SJCRH30 (cell line): ENCODE data around the gene SLC9A9. TPM values are rescaled to one million over a fixed set of nuclear protein-coding genes. Genes with fewer than 3 reads are reported as not detected.

ENCODE experiments used
- DNase-seq, 2 experiments: peaks; one replicate each; pipeline ENCODE4 v3.0.0-alpha.2; 2015 to 2020
- H3K27ac ChIP-seq: fragments of 250-450 bp; sonication (Bioruptor Pico); 2 replicates; pipeline ENCODE4 v1.5.1; 2020; ENCODE audit warnings: mild to moderate bottlenecking, moderate library complexity
- H3K27me3 ChIP-seq: fragments of 250-450 bp; sonication (Bioruptor Pico); 2 replicates; pipeline ENCODE4 v1.5.1; 2020; ENCODE audit warnings: mild to moderate bottlenecking, moderate library complexity
- H3K36me3 ChIP-seq: fragments of 250-450 bp; sonication (Bioruptor Pico); 2 replicates; pipeline ENCODE4 v1.5.1; 2020; ENCODE audit warnings: mild to moderate bottlenecking, moderate library complexity
- H3K4me1 ChIP-seq: fragments of 250-450 bp; sonication (Bioruptor Pico); 2 replicates; pipeline ENCODE4 v1.5.1; 2020; ENCODE audit warnings: mild to moderate bottlenecking, moderate library complexity
- H3K4me3 ChIP-seq: fragments of 250-450 bp; sonication (Bioruptor Pico); 2 replicates; pipeline ENCODE4 v1.5.1; 2020; ENCODE audit warnings: mild to moderate bottlenecking, moderate library complexity
- H3K9me3 ChIP-seq: fragments of 250-450 bp; sonication (Bioruptor Pico); replicated peaks from 2 replicates; pipeline ENCODE4 v1.5.1; 2020; ENCODE audit warnings: mild to moderate bottlenecking, moderate library complexity
- total RNA-seq: library from RNA; depleted of rRNA; stranded (reverse); fragments of >200 nt; shearing (Covaris generic); gene quantifications from 2 replicates; pipeline ENCODE4 v1.2.3, GENCODE V29; 2014

Gene SLC9A9
- total RNA-seq, 1 experiment from 2014 or later = 1.4 TPM

GRCh38 chr3:143239031-143239430 is 609.2 kb downstream of the SLC9A9 start:
- H3K27ac ChIP-seq = no peak overlapping the region
- H3K27me3 ChIP-seq = no peaks in the 10 kb centered on the region
- no peaks in the 10 kb centered on the region for H3K9me3 ChIP-seq
- H3K36me3 ChIP-seq = no peaks in the 10 kb centered on the region
- no peak overlapping the region for H3K4me3 ChIP-seq
- DNase-seq = no peak
- peaks cover 23% of the 10 kb centered on the region for H3K4me1 ChIP-seq

- Histone ChIP-seq H3K9me3 (no peaks in the 10 kb centered on the region), H3K27me3 (no peaks in the 10 kb centered on the region), H3K4me1 (peaks cover 18% of the 10 kb centered on the region), H3K36me3 (no peaks in the 10 kb centered on the region), H3K27ac (no peak overlapping the region), H3K4me3 (0 out of 2 replicates have a peak overlapping the region, but pooled peaks have one; percentile 16)
- peak; percentile 35 to 59 for DNase-seq
Measured at GRCh38 chr3:143237077-143237627, 611.1 kb downstream of the SLC9A9 start.

GRCh38 chr3:143236226-143236964 is 611.9 kb downstream of the SLC9A9 start:
- no peaks in the 10 kb centered on the region for H3K36me3 ChIP-seq
- no peaks in the 10 kb centered on the region for H3K9me3 ChIP-seq
- DNase-seq = peak in 1 of 2 experiments; percentile 8
- no peak overlapping the region for H3K4me3 ChIP-seq
- H3K27ac ChIP-seq = no peak overlapping the region
- H3K4me1 ChIP-seq = peaks cover 12% of the 10 kb centered on the region
- H3K27me3 ChIP-seq = no peaks in the 10 kb centered on the region

GRCh38 chr3:143235614-143236204 is 612.6 kb downstream of the SLC9A9 start:
- Histone ChIP-seq H3K27ac (no peak overlapping the region), H3K4me3 (no peak overlapping the region), H3K27me3 (no peaks in the 10 kb centered on the region), H3K4me1 (peaks cover 9% of the 10 kb centered on the region), H3K36me3 (no peaks in the 10 kb centered on the region), H3K9me3 (no peaks in the 10 kb centered on the region)
- DNase-seq = no peak

GRCh38 chr3:143234526-143234925 is 613.7 kb downstream of the SLC9A9 start:
- Histone ChIP-seq H3K36me3 (no peaks in the 10 kb centered on the region), H3K4me3 (no peak overlapping the region), H3K9me3 (no peaks in the 10 kb centered on the region), H3K4me1 (peaks cover 9% of the 10 kb centered on the region), H3K27ac (no peak overlapping the region), H3K27me3 (no peaks in the 10 kb centered on the region)
- no peak for DNase-seq

GRCh38 chr3:143232981-143233380 is 615.3 kb downstream of the SLC9A9 start:
- DNase-seq = no peak
- H3K4me1 ChIP-seq = peaks cover 9% of the 10 kb centered on the region
- H3K4me3 ChIP-seq = no peak overlapping the region
- no peaks in the 10 kb centered on the region for H3K9me3 ChIP-seq
- no peak overlapping the region for H3K27ac ChIP-seq
- no peaks in the 10 kb centered on the region for H3K27me3 ChIP-seq
- H3K36me3 ChIP-seq = no peaks in the 10 kb centered on the region

- Histone ChIP-seq H3K36me3 (no peaks in the 10 kb centered on the region), H3K9me3 (no peaks in the 10 kb centered on the region), H3K27ac (no peak overlapping the region), H3K4me1 (peaks cover 4% of the 10 kb centered on the region; the same call in 1 of the 2 replicates), H3K4me3 (no peak overlapping the region), H3K27me3 (0 out of 2 replicates have a peak, but pooled peaks cover 3% of the 10 kb centered on the region)
- no peak for DNase-seq
Measured at GRCh38 chr3:143228405-143228804, 619.9 kb downstream of the SLC9A9 start.

- H3K27me3 ChIP-seq = 0 out of 2 replicates have a peak, but pooled peaks cover 3% of the 10 kb centered on the region
- H3K27ac ChIP-seq = no peak overlapping the region
- H3K9me3 ChIP-seq = no peaks in the 10 kb centered on the region
- no peak for DNase-seq
- no peak overlapping the region for H3K4me3 ChIP-seq
- no peaks in the 10 kb centered on the region for H3K36me3 ChIP-seq
- peaks cover 4% of the 10 kb centered on the region for H3K4me1 ChIP-seq
Measured at GRCh38 chr3:143226678-143227291, 621.5 kb downstream of the SLC9A9 start.

- H3K36me3 ChIP-seq = no peaks in the 10 kb centered on the region
- H3K27ac ChIP-seq = no peak overlapping the region
- H3K27me3 ChIP-seq = 0 out of 2 replicates have a peak, but pooled peaks cover 3% of the 10 kb centered on the region
- H3K9me3 ChIP-seq = no peaks in the 10 kb centered on the region
- peaks cover 4% of the 10 kb centered on the region for H3K4me1 ChIP-seq
- no peak overlapping the region for H3K4me3 ChIP-seq
- DNase-seq = no peak
Measured at GRCh38 chr3:143224716-143225115, 623.6 kb downstream of the SLC9A9 start.

GRCh38 chr3:143222981-143223380 is 625.3 kb downstream of the SLC9A9 start:
- H3K9me3 ChIP-seq = no peaks in the 10 kb centered on the region
- H3K27ac ChIP-seq = no peak overlapping the region
- no peak for DNase-seq
- no peaks in the 10 kb centered on the region for H3K36me3 ChIP-seq
- H3K4me1 ChIP-seq = peaks cover 4% of the 10 kb centered on the region
- 0 out of 2 replicates have a peak, but pooled peaks cover 3% of the 10 kb centered on the region for H3K27me3 ChIP-seq
- H3K4me3 ChIP-seq = no peak overlapping the region

GRCh38 chr3:143222505-143222904 is 625.8 kb downstream of the SLC9A9 start:
- Histone ChIP-seq H3K9me3 (no peaks in the 10 kb centered on the region), H3K4me1 (peaks cover 4% of the 10 kb centered on the region), H3K27me3 (0 out of 2 replicates have a peak, but pooled peaks cover 3% of the 10 kb centered on the region), H3K4me3 (no peak overlapping the region), H3K27ac (no peak overlapping the region), H3K36me3 (no peaks in the 10 kb centered on the region)
- DNase-seq = peak in 1 of 2 experiments; percentile 7

- no peaks in the 10 kb centered on the region for H3K9me3 ChIP-seq
- no peak for DNase-seq
- H3K36me3 ChIP-seq = no peaks in the 10 kb centered on the region
- H3K27me3 ChIP-seq = 0 out of 2 replicates have a peak, but pooled peaks cover 3% of the 10 kb centered on the region
- peaks cover 4% of the 10 kb centered on the region for H3K4me1 ChIP-seq
- H3K27ac ChIP-seq = no peak overlapping the region
- H3K4me3 ChIP-seq = no peak overlapping the region
Measured at GRCh38 chr3:143221446-143221845, 626.8 kb downstream of the SLC9A9 start.

GRCh38 chr3:143220741-143221140 is 627.5 kb downstream of the SLC9A9 start:
- no peaks in the 10 kb centered on the region for H3K36me3 ChIP-seq
- no peak for DNase-seq
- H3K27ac ChIP-seq = no peak overlapping the region
- no peaks in the 10 kb centered on the region for H3K9me3 ChIP-seq
- H3K4me1 ChIP-seq = peaks cover 4% of the 10 kb centered on the region
- no peaks in the 10 kb centered on the region for H3K27me3 ChIP-seq
- no peak overlapping the region for H3K4me3 ChIP-seq

GRCh38 chr3:143218166-143218835 is 630.0 kb downstream of the SLC9A9 start:
- H3K4me1 ChIP-seq = no peaks in the 10 kb centered on the region; the same call in 1 of the 2 replicates
- no peaks in the 10 kb centered on the region for H3K9me3 ChIP-seq
- H3K27me3 ChIP-seq = no peaks in the 10 kb centered on the region
- H3K27ac ChIP-seq = no peak overlapping the region
- DNase-seq = no peak
- H3K4me3 ChIP-seq = no peak overlapping the region
- no peaks in the 10 kb centered on the region for H3K36me3 ChIP-seq
